ENCODE data around the gene ARHGAP42. TPM values are rescaled to one million over a fixed set of nuclear protein-coding genes. Genes with fewer than 3 reads are reported as not detected.

ARHGAP42 gene
- total RNA-seq, 2 donors from 2014 or later, result 5.6 to 13.8 TPM

GRCh38 chr11:100812517-100812916 lies 125.4 kb downstream of the ARHGAP42 start:
- no peak for TF ChIP-seq CTCF (IDR thresholded peaks at IDR 0.05)
- Histone ChIP-seq H3K9me3 (no peaks in the 10 kb centered on the region), H3K27ac (no peak overlapping the region), H3K27me3 (replicated peaks; ENCODE audit: insufficient read depth) (no peaks in the 10 kb centered on the region), H3K36me3 (no peaks in the 10 kb centered on the region), H3K4me1 (ENCODE audit: control insufficient read depth in 1 of 2, low read depth in 2 of 2) (peaks cover 0 to 12% of the 10 kb centered on the region in 2 donors), H3K4me3 (no peak overlapping the region)
- DNase-seq (ENCODE audit: low spot score) (no peak), ATAC-seq (ENCODE audit: insufficient number of reproducible peaks, low FRiP score, low read depth) (no peak)

- Histone ChIP-seq H3K27me3 (replicated peaks; ENCODE audit: insufficient read depth) (no peaks in the 10 kb centered on the region), H3K4me3 (no peak overlapping the region), H3K36me3 (no peaks in the 10 kb centered on the region), H3K27ac (no peak overlapping the region), H3K9me3 (no peaks in the 10 kb centered on the region), H3K4me1 (ENCODE audit: control insufficient read depth in 1 of 2, low read depth in 2 of 2) (peaks cover 0 to 7% of the 10 kb centered on the region in 2 donors)
- ATAC-seq (ENCODE audit: insufficient number of reproducible peaks, low FRiP score, low read depth), result no peak
- no peak for TF ChIP-seq CTCF (IDR thresholded peaks at IDR 0.05)
- no peak for DNase-seq (ENCODE audit: low spot score)
Observed at GRCh38 chr11:100815787-100816330, 128.8 kb downstream of the ARHGAP42 start.

GRCh38 chr11:100816823-100817222 lies 129.7 kb downstream of the ARHGAP42 start:
- no peak for DNase-seq (ENCODE audit: low spot score)
- no peak for ATAC-seq (ENCODE audit: insufficient number of reproducible peaks, low FRiP score, low read depth)
- H3K4me3 ChIP-seq, result no peak overlapping the region
- no peaks in the 10 kb centered on the region for H3K9me3 ChIP-seq
- TF ChIP-seq CTCF (IDR thresholded peaks at IDR 0.05), result no peak
- H3K4me1 ChIP-seq (ENCODE audit: control insufficient read depth in 1 of 2, low read depth in 2 of 2), result peaks cover 0 to 7% of the 10 kb centered on the region in 2 donors
- no peaks in the 10 kb centered on the region for H3K36me3 ChIP-seq
- no peaks in the 10 kb centered on the region for H3K27me3 ChIP-seq (replicated peaks; ENCODE audit: insufficient read depth)
- no peak overlapping the region for H3K27ac ChIP-seq

- TF ChIP-seq CTCF (IDR thresholded peaks at IDR 0.05), result no peak
- Histone ChIP-seq H3K27ac (no peak overlapping the region), H3K36me3 (no peaks in the 10 kb centered on the region), H3K4me3 (no peak overlapping the region), H3K9me3 (no peaks in the 10 kb centered on the region), H3K4me1 (ENCODE audit: control insufficient read depth in 1 of 2, low read depth in 2 of 2) (peaks cover 0 to 10% of the 10 kb centered on the region in 2 donors), H3K27me3 (replicated peaks; ENCODE audit: insufficient read depth) (no peaks in the 10 kb centered on the region)
- no peak for DNase-seq (ENCODE audit: low spot score)
- ATAC-seq (ENCODE audit: insufficient number of reproducible peaks, low FRiP score, low read depth), result no peak
Observed at GRCh38 chr11:100817620-100818019, 130.5 kb downstream of the ARHGAP42 start.

- Histone ChIP-seq H3K4me3 (no peak overlapping the region), H3K27ac (no peak overlapping the region), H3K36me3 (no peaks in the 10 kb centered on the region), H3K9me3 (no peaks in the 10 kb centered on the region), H3K4me1 (ENCODE audit: control insufficient read depth in 1 of 2, low read depth in 2 of 2) (peaks cover 0 to 30% of the 10 kb centered on the region in 2 donors), H3K27me3 (replicated peaks; ENCODE audit: insufficient read depth) (no peaks in the 10 kb centered on the region)
- no peak for TF ChIP-seq CTCF (IDR thresholded peaks at IDR 0.05)
- ATAC-seq (ENCODE audit: insufficient number of reproducible peaks, low FRiP score, low read depth) (no peak), DNase-seq (ENCODE audit: low spot score) (no peak)
Observed at GRCh38 chr11:100820621-100821020, 133.5 kb downstream of the ARHGAP42 start.
